HK-2 (cell line): ENCODE data around the gene TIMM44.
A peak's percentile ranks its signal among the peaks of the same experiment; 100 is the strongest.
"Not testable (repeated sequence)": the region's sequence is repeated elsewhere in the genome, so short reads cannot be mapped to it uniquely, and the experiment has no call there.

Source experiments
- DNase-seq: peaks from one replicate; pipeline ENCODE4 v3.0.0-alpha.2; 2018; ENCODE audit not compliant: unreplicated experiment

Gene TIMM44

GRCh38 chr19:7925171-7925851 lies 18.2 kb downstream of the TIMM44 start:
- peak; percentile 83 for DNase-seq

DNA sequence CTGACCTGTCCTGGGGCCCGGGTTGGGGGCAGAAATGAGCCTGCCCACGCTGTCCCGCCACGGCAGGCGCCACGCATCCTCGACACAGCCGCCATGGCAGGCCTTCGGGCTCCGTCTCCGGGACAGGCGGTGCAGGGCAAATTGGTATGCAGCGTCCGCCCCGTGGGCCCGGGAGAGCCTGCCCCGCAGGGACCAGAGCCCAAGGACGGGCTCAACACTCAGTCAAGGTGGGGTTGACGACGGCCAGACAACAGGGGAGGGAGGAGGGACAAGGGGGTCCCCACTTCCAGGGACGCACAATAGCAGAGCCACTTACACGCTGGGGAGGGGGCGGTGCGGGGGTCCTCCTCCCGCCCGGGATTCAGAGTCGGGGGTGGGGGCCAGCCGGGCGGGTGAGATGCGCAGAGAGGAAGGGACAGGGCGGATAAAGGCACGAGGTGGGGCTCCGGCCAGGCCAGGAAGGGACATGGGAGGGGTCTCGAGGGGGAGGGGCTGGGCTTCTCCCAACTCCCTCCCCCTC lies 18.8 kb downstream of the TIMM44 start:
- no peak for DNase-seq

DNA sequence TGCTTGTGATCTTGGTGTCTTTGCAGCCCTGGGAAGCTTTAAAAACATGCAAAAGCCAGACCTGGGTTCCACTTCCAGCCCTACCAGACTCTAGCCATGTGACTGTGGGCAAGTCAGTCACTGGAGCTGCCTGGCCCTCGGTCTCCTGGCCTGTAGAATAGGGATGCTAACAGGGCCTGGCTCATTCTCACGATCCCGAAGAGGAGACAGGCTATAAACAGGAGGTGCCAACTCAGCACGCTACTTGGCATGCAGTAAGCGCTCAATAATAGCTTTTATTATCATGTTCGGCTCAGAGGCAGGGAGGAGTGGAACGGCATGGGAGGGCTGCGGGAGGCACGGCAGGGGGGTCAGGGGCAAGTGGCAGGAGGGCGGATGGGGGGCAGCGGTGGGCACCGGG lies 19.2 kb downstream of the TIMM44 start:
- DNase-seq, result no peak

GRCh38 chr19:7923295-7924191 lies 19.9 kb downstream of the TIMM44 start:
- no peak for DNase-seq

DNA sequence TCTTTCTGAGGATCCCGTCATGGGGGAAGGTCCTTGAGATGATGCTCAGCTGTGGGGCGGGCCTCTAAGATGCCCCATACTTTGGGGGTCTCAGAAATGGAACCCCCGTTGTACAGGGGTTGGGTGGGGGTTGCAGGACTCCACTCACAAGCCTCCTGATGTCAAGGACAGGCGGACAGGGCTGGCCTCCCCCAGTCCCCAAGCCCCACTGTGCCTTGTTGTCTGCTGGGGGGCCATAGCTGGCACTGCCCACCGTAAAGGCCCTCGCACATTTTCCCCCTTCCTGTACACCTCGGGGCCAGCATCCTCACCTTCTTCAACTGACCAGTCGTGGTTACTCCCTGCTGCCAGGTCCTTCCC lies 20.6 kb downstream of the TIMM44 start:
- no peak for DNase-seq

GRCh38 chr19:7921967-7922835 lies 21.3 kb downstream of the TIMM44 start:
- DNase-seq, result no peak

- no peak for DNase-seq
These were observed 22.0 kb downstream of the TIMM44 start for GRCh38 chr19:7921302-7921966.

GRCh38 chr19:7920519-7921301 lies 22.8 kb downstream of the TIMM44 start:
- peak; percentile 100 for DNase-seq

DNA sequence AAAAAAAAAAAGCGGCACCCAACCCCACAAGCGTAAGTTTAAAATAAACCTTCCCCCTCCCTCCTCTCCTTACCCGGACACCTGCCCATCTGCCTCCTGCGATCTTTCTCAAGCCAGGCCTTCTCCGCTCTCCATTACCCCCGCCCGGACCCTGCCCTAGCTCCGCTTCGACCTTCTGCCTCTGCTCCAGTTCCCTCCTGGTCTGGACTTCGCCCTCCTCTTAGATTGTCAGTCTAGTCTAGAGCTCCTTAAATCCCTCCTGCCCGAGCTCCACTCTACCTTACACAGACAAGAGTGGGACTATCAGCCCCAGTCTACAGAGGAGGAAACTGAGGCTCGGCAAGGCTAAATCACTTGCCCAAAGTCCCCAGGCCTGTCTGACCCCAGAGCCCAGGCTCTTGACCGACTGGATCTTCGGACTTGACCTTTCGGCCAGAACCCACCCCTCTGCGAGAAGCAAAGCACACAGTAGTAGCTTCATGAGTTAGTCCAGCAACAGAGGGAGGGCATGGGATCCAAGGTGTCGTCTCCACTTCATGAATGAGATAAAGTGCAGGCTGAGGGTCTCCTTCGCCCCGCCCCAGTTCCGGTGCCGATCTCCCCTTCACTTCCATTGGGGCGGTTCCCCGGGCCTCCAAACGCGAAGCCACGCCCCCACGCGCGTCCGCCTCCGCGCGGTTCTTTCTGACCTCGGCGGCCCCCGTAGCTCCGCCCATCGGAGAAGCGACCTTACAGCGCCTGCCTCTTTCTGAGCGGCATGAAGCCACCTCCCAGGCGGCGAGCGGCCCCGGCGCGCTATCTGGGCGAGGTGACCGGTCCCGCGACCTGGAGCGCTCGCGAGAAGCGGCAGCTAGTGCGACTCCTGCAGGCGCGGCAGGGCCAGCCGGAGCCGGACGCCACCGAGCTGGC lies 23.6 kb downstream of the TIMM44 start, which contains the start of gene SNAPC2:
Gene SNAPC2 (plus strand): TSS at position 729 of the 909 bp plus-strand sequence. CDS start 29 bp downstream, at position 758.
- DNase-seq, result peak; percentile 96

- no peak for DNase-seq
These were observed 24.6 kb downstream of the TIMM44 start for GRCh38 chr19:7918615-7919421.

DNA sequence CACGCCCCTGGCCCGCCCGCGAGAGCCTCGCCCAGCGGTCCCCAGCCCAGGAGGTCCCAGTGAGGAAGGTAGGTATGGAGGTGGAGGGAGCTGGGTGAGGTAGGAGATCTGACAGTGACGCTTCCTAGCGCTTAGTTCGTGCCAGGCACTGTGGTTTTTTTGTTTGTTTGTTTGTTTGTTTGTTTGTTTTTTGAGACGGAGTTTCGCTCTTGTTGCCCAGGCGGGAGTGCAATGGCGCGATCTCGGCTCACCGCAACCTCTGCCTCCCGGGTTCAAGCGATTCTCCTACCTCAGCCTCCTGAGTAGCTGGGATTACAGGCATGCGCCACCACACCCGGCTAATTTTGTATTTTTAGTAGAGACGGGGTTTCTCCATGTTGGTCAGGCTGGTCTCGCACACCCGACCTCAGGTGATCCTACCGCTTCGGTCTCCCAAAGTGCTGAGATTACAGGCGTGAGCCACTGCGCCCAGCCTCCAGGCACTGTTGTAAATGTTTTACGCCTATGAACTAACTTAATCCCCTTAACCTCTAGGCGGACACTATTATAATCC lies 25.3 kb downstream of the TIMM44 start:
- not testable (repeated sequence) for DNase-seq

- DNase-seq, result peak; percentile 60
These were observed 26.0 kb downstream of the TIMM44 start for GRCh38 chr19:7917267-7918061.

GRCh38 chr19:7916955-7917266 lies 26.6 kb downstream of the TIMM44 start:
- DNase-seq, result no peak

DNA sequence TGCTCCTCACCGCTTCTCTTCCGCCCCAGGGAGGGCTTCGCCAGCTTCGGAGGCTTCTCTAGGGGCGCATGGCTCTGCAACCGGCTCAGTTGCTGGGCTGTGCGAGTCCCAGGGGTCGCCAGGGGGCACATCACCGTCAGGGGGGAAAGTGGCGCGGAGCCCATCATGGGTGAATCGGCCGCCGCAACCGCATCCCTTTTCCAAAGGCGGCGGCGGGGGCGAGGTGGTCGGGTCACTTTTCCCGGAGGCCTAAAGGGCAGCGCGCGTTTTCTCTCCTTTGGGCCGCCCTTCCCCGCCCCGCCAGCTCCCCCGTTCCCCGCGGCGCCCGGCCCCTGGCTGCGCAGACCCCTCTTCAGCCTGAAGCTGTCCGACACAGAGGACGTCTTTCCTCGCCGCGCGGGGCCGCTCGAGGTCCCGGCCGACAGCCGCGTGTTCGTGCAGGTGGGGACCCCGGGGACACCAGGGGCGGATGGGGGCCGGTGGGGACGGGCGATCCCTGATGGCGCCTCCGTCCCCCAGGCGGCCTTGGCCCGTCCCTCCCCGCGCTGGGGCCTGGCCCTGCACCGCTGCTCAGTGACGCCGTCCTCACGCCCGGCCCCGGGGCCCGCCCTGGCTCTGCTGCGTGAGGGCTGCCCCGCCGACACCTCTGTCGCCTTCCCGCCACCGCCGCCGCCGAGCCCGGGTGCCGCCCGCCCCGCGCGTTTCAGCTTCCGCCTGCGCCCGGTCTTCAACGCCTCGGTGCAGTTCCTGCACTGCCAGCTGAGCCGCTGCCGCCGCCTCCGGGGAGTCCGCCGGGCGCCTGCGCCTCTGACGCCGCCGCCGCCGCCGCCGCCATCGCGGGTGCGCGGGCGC lies 27.1 kb downstream of the TIMM44 start:
- DNase-seq, result peak; percentile 57

DNA sequence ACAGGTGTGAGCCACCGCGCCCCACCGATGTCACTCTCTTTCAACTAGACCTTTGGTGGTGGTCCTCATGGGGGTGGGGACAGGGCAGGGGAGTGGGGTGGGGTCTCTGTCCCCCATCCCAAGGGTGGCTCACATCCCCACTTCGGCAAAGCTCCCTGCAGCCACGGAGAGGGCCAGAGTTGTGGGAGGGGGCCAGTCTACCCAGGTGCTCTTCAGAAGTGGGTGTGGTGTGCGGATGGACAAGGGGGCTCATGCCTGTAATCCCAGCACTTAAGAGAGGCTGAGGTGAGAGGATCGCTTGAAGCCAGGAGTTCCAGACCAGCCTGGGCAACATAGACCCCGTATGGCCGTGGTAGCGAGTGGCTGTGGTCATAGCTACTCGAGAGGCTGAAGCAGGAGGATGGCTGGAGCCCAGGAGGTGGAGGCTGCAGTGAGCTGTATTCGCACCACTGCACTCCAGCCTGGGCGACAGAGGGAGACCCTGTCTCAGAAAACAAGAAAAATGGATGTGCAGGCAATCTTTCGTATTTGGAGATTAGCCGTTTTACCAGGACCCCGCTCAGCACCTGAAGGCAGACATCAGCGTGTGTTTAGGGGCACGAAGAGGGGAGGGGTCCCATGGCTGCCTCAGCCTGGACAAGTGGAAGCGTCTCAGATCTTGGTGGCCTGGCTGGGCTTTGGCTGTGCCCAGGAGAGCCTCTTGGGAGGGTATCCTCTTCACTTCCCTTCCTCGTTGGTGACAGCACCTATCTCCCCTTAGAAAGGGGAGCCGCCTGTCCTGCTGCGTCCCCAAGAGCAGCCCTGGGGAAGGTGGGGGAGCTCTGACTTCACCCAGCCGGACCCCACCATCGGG lies 28.0 kb downstream of the TIMM44 start:
- no peak for DNase-seq

- DNase-seq, result no peak
These were observed 28.8 kb downstream of the TIMM44 start, which contains the start of gene TGFBR3L for GRCh38 chr19:7914598-7915045. Gene TGFBR3L, plus strand, starts transcription at chr19:7914830.
